Glomerular visceral epithelial cell (primary cell): ENCODE data around the gene THEM4.
"Not testable (repeated sequence)": the region's sequence is repeated elsewhere in the genome, so short reads cannot be mapped to it uniquely, and the experiment has no call there.

ENCODE experiments used
- DNase-seq: peaks from one replicate; pipeline ENCODE4 v3.0.0-alpha.2; 2016; ENCODE audit errors: extremely low spot score

The THEM4 gene

GRCh38 chr1:151893176-151893924 lies 16.0 kb downstream of the THEM4 start:
- no peak for DNase-seq

GRCh38 chr1:151892190-151892589 lies 17.1 kb downstream of the THEM4 start:
- DNase-seq, result no peak

- no peak for DNase-seq
Observed at GRCh38 chr1:151891512-151891911, 17.8 kb downstream of the THEM4 start.

- no peak for DNase-seq
Observed at GRCh38 chr1:151888972-151889570, 20.2 kb downstream of the THEM4 start.

DNA sequence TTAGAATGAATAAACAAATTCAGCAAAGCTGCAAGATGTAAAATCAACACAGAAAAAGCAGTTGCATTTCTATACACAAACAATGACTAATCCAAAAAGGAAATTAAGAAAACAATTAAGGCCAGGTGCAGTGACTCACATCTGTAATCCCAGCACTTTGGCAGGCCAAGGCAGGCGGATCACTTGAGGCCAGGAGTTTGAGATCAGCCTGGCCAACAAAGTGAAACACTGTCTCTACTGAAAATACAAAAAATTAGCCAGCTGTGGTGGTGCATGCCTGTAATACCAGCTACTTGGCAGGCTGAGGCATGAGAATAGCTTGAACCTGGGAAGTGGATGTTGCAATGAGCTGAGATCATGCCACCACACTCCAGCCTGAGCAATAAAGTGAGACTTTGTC lies 22.3 kb downstream of the THEM4 start:
- DNase-seq, result no peak

GRCh38 chr1:151885479-151885878 lies 23.8 kb downstream of the THEM4 start:
- no peak for DNase-seq

- not testable (repeated sequence) for DNase-seq
Observed at GRCh38 chr1:151884879-151885278, 24.4 kb downstream of the THEM4 start.

- DNase-seq, result not testable (repeated sequence)
Observed at GRCh38 chr1:151884445-151884844, 24.9 kb downstream of the THEM4 start.

DNA sequence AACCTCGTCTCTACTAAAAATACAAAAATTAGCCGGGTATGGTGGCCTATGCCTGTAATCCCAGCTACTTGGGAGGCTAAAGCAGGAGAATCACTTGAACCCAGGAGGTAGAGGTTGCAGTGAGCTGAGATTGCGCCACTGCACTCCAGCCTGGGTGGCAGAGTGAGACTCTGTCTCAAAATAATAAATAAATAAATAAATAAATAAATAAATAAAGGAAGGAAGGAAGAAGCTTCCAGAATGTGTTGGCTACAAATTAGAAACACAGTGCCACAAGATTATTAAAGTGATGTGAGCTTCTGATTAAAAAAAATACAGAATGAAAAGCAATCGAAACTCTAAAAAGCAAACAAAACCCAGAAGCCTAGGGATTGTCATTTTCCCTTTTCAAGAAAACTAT lies 25.4 kb downstream of the THEM4 start:
- not testable (repeated sequence) for DNase-seq

GRCh38 chr1:151882918-151883317 lies 26.4 kb downstream of the THEM4 start:
- not testable (repeated sequence) for DNase-seq

- no peak for DNase-seq
Observed at GRCh38 chr1:151882466-151882865, 26.8 kb downstream of the THEM4 start.

GRCh38 chr1:151881479-151881878 lies 27.8 kb downstream of the THEM4 start:
- DNase-seq, result no peak

GRCh38 chr1:151875419-151876097 lies 33.8 kb downstream of the THEM4 start:
- DNase-seq, result no peak

- not testable (repeated sequence) for DNase-seq
Observed at GRCh38 chr1:151872776-151873175, 36.5 kb downstream of the THEM4 start.

DNA sequence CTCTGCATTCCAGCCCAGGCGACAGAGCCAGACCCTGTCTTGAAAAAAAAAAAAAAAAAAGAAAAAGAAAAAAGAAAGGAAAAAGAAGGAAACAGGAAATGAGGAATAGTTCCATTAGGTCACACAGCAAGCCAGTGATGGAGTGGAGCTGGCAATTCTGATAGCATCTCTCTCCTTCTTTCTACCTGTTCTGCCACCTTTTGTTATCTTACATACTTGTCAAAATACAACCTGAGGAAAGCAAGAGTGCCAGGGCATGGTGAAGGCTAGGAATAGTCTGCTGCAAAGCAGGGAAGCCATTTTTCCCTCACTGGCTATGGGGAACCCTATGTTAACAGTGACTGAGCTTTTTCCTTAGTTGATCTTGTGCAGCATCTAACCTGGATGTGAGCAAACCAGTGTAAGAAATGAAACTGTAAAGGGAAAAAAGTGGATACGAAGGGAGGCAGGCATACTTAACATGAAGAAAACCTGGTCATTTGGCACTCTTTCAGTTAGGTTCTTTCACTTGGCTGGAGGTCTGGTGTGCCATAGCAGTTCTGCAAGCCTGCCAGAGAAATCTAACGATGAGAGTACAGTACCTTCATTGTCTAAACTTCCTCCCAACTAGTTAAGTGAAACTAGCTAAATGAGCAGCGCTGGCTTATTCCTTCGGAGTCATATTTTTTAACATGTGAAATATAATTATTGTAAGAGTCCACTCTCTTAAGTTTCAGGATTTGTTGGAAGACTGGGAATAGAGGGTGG lies 37.9 kb downstream of the THEM4 start:
- no peak for DNase-seq

DNA sequence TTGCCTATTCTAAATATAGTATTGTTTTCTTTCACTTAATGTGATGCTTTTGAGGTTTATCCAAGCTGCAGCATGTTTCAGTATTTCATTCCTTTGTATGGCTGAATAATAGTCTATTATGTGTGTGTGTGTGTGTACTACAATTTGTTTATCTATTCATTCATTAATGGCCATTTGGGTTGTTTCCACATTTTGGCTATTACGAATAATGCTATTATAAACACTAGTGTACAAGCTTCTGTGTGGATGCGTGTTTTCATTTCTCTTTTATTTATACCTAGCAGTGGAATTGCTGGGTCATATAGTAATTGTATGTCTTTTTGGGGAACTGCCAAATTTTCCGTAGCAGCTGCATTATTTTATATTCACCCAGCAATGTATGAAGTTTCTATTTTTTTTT lies 40.8 kb downstream of the THEM4 start:
- no peak for DNase-seq

DNA sequence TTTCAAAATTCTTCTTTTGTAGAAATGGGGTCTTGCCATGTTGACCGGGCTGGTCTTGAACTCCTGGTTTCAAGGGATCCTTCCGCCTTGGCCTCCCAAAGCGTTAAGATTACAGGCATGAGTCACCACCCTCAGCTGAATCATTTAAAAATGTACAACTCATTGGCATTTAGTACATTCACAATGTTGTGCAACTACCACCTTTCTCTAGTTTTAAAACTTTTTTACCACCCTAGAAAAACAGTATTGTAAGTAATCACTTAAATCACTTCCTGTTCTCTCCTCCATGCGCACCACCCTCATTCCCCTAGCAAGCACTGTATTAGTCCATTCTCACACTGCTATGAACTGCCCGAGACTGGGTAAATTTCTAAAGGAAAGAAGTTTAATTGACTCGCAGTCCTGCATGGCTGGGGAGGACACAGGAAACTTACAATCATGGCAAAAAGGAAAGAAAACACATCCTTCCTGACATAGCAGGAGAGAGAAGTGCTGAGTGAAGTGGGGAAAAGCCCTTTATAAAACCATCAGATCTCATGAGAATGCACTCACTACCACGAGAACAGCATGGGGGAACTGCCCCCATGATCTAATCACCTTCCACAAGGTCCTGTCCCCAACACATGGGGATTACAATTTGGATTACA lies 41.4 kb downstream of the THEM4 start:
- no peak for DNase-seq

DNA sequence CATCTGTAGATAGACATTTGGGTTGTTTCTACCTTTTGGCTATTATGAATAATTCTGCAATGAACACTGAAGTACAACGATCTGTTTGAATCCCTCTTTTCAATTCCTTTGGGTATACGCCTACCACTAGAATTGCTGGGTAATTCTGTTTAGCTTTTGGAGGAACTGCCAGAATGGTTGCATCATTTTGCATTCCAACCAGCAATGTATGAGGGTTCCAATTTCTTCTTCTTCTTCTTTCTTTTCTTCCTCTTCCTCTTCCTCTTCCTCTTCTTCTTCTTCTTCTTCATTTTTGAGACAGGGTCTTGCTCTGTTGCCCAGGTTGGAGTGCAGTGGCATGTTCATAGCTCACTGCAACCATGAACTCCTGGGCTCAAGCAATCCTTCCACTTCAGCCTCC lies 42.0 kb downstream of the THEM4 start:
- no peak for DNase-seq

DNA sequence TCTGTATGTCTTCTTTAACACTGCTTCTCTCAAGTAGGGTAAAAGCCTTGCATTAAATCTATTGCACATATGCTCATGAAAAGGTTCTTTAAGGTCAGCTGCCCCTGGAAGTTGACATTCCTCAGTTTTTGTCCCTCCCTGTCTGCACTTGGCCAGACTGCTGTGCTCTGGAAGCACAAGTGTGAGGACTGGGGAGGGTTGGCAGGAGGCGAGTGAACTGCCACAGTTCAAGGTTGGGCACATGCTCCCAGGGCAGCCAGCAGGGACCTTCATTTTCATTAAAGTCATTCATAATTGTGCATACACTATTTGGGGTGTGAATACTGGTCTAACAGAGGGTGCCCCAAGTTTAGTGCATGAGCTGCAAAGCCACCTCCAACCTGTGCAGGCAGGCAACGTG lies 44.9 kb downstream of the THEM4 start:
- DNase-seq, result no peak

DNA sequence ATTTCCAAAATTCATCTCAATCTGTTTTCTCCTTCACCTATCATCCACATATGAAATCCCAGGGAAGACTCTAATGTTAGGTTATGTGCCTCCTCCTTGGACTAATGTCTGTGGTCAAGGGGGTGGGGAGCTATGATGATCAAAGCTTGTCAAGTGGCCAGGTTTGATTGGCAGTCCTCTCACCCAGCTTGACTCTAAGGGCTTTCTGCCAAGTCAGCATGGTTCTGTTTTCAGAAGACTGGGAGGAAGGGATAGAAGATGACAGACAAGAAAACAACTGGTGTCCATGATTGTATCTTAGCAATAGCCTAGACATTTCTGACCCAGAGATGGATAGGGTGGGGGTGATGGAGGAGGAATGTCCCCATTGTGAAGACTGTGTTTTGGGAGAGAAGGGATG lies 46.7 kb downstream of the THEM4 start:
- DNase-seq, result no peak

DNA sequence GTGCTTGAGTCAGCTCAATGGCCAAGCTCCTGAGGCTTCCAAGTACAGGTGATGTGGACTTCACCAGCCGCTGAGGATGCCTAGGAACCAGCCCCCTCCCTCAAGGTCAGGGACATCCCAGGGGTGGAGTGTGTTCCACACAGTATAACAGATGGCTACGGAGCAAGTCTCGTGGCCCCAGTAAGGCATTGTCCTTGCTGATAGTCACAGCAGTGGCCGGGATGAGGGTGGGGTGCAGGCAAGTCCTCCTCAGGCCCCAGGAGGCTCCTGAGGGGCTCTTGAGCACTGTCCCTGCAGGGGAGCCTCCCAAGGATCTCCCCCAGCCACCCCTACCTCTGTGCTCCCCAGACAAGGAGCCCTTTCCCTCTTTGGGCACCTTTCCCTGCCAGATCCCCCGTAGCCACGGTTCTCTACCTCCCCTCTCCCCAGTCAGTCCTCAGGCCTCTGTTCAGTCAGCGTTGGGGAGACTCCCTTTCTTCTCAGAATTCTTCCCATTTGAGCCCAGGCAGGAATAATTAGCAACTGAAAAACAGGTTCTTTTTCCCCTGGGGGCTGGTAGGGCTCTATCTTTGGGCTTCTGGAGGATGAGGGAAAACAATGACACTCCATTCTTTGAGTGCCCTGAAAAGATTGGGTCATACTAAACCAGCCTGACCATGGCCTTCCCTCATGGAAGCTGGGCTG lies 48.7 kb downstream of the THEM4 start:
- DNase-seq, result no peak
